HL-60 (cell line): ENCODE data around the gene FGF22.

ENCODE experiments used
- GABPA ChIP-seq: IDR thresholded peaks from 2 replicates; pipeline ENCODE4 v1.6.1; 2012; ENCODE audit warnings: low read depth
- POLR2AphosphoS5 ChIP-seq: IDR thresholded peaks from 2 replicates; pipeline ENCODE4 v1.6.1; 2012; ENCODE audit warnings: low read depth
- SPI1 ChIP-seq: IDR thresholded peaks from 2 replicates; pipeline ENCODE4 v1.6.1; 2012; ENCODE audit warnings: low read depth, mild to moderate bottlenecking, borderline replicate concordance
- TF ChIP-seq, protein P1 (sequence below): IDR thresholded peaks from one replicate; pipeline ENCODE4 v1.5.1; 2011; ENCODE audit warnings: low read length, control low read depth, inconsistent platforms; ENCODE audit not compliant: insufficient read depth
- TF ChIP-seq, protein P2 (sequence below): IDR thresholded peaks from 2 replicates; pipeline ENCODE4 v1.6.1; 2012; ENCODE audit warnings: low read depth; ENCODE audit not compliant: insufficient replicate concordance

- TF ChIP-seq, protein P1, sequence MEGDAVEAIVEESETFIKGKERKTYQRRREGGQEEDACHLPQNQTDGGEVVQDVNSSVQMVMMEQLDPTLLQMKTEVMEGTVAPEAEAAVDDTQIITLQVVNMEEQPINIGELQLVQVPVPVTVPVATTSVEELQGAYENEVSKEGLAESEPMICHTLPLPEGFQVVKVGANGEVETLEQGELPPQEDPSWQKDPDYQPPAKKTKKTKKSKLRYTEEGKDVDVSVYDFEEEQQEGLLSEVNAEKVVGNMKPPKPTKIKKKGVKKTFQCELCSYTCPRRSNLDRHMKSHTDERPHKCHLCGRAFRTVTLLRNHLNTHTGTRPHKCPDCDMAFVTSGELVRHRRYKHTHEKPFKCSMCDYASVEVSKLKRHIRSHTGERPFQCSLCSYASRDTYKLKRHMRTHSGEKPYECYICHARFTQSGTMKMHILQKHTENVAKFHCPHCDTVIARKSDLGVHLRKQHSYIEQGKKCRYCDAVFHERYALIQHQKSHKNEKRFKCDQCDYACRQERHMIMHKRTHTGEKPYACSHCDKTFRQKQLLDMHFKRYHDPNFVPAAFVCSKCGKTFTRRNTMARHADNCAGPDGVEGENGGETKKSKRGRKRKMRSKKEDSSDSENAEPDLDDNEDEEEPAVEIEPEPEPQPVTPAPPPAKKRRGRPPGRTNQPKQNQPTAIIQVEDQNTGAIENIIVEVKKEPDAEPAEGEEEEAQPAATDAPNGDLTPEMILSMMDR, result no peak
- no peak for TF ChIP-seq POLR2AphosphoS5
- no peak for TF ChIP-seq GABPA
- no peak for TF ChIP-seq SPI1
- TF ChIP-seq, protein P2, sequence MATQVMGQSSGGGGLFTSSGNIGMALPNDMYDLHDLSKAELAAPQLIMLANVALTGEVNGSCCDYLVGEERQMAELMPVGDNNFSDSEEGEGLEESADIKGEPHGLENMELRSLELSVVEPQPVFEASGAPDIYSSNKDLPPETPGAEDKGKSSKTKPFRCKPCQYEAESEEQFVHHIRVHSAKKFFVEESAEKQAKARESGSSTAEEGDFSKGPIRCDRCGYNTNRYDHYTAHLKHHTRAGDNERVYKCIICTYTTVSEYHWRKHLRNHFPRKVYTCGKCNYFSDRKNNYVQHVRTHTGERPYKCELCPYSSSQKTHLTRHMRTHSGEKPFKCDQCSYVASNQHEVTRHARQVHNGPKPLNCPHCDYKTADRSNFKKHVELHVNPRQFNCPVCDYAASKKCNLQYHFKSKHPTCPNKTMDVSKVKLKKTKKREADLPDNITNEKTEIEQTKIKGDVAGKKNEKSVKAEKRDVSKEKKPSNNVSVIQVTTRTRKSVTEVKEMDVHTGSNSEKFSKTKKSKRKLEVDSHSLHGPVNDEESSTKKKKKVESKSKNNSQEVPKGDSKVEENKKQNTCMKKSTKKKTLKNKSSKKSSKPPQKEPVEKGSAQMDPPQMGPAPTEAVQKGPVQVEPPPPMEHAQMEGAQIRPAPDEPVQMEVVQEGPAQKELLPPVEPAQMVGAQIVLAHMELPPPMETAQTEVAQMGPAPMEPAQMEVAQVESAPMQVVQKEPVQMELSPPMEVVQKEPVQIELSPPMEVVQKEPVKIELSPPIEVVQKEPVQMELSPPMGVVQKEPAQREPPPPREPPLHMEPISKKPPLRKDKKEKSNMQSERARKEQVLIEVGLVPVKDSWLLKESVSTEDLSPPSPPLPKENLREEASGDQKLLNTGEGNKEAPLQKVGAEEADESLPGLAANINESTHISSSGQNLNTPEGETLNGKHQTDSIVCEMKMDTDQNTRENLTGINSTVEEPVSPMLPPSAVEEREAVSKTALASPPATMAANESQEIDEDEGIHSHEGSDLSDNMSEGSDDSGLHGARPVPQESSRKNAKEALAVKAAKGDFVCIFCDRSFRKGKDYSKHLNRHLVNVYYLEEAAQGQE, result no peak
These were observed 23.5 kb upstream of the FGF22 start for GRCh38 chr19:616062-616700.
